Amniotic epithelial cell (primary cell): ENCODE measurements around the gene CUBN.
A peak's percentile ranks its signal among the peaks of the same experiment; 100 is the strongest.
"Not testable (repeated sequence)": the region's sequence is repeated elsewhere in the genome, so short reads cannot be mapped to it uniquely, and the experiment has no call there.

ENCODE experiments used
- DNase-seq: peaks from one replicate; pipeline ENCODE4 v3.0.0-alpha.2; 2010; ENCODE audit warnings: low read depth

CUBN gene

DNA sequence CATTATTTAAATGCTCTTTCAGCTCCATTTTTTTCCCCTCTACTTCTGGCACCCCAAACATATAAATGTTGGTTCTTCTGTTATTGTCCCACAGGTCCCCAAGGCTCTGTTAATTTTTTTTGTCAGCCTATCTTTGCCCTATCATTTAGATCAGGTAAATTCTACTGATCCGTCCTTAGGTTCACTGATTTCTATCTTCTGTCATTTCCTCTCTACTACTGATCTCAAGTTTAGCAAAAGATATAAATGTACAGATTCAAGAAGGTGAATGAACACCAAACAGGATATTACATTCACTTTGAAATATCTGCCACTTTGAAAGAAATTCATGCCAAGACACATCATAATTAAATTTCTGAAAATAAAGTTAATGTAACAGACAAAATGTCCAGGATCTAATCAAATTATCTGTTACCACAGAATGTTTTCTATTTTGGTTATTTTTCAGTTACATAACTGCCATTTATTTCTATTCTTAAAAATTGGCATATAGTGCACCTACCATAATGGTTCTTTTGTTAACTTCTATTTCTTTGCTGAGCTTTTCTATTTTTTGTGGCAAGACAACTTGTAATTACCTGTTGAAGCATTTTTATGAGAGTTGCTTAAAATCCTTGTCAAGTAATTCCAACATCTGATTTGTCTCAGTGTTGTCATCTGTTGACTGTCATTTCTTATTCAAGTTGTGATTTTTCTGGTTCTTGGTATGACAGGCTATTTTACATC lies 12.1 kb upstream of the CUBN start:
- no peak for DNase-seq

DNA sequence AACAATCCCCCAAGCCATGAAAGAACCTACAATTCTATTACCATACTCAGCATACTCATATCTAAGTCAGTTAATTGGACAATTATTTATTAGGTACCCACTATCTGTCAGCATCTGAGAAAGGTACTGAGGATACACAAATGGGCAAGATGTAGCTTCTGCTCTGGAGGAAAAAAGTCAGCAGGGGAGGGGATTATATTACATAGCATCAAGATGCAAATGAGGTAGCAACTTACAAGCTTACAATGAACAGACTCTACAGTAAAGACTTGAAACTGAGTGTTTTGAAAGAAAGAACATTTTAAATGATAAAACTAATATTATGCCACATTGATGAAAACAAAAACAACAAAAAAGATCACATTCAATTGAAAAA lies 10.8 kb upstream of the CUBN start:
- no peak for DNase-seq

DNA sequence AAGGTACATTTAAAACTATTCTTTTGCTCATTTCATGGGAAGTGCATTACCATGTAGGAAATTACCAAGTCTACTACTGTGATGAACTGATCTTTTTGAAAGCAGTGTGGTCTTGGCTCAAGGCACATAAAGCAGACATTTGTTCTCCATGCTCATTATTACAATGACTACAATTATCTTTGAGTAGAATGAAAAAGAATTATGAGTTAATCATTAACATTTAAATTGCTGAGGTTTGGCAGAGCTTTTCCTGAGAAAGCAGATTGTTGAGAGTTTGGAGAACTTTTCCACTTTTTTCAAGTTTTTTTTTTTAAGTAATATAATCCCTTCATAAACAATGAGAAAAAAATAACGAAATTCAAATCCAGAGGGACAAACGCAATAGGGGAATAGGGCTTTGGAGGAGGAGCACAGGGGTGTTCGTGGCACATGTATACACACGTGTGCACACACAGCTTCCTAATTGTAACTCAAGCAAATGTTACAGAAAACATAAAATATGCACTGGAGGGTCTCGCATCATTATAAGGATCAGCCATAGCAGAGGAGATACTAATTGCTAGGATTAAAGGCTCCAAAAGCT lies 8.9 kb upstream of the CUBN start:
- no peak for DNase-seq

GRCh38 chr10:17134737-17135260 lies 5.2 kb upstream of the CUBN start:
- DNase-seq, result no peak

GRCh38 chr10:17134282-17134681 lies 4.7 kb upstream of the CUBN start:
- no peak for DNase-seq

- DNase-seq, result no peak
Observed at GRCh38 chr10:17128261-17128660, 1.4 kb downstream of the CUBN start.

GRCh38 chr10:17126327-17126726 lies 3.3 kb downstream of the CUBN start:
- DNase-seq, result no peak

- no peak for DNase-seq
Observed at GRCh38 chr10:17125206-17125893, 4.3 kb downstream of the CUBN start.

DNA sequence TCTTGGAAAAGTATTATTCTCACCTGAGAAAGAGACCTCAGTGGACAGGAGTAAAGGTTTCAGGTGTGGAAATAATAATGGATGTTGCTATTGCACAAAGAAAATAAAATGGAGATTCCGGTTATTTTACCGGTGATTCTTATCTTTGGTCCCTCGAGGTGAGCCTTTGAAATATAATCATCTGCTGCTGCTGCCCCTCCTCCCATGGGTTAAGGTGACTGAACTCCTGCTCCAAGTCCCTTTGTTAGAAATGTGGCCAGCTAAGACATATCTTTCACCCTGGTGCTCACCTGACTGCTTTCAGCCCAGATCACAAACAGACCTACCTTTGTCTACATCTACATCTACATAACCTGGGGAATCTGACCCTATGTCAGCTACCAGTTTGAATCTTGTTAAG lies 5.7 kb downstream of the CUBN start:
- no peak for DNase-seq

DNA sequence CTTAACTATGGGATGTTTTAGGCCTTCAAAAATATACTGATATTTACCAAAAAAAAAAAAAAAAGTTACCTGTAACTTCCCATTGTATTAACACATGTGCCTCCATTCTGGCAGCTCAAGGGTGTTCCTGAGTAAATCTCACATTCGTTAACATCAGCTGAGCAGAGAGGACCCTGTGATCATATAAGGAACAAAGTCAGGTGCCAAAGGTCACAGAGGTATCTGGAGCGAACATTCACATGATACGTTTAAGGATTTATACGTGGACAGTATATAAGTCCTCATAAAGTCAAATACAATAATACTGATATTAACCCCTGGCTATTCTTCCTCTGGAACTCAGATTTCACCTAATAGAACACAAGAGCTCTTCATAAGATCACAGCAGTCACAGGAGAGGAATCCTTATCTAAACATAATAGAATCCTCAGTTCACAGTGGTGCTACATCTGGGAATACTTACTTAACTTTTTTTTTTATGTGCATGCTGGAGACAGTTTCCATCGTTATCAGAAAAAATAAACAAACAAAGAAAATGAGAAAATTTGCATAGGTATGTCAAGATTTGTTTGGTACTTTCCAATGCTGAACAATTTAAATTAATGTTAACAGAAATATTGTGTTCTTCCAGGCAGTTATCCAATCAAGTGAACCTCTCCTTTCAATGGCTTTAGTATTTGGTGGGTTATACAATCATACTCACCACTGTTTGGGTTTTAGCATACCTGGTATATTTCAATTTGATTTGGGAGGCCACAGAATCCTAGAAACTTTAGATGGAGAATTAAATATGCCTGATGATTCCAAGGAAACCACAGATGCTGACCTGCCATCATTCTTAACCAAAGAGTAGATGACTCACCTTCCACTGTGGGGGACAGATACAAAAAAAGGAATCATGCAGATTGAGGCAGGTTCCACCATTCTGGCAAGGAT lies 6.6 kb downstream of the CUBN start:
- DNase-seq, result peak; percentile 62

GRCh38 chr10:17122052-17122451 lies 7.6 kb downstream of the CUBN start:
- peak; percentile 49 for DNase-seq

DNA sequence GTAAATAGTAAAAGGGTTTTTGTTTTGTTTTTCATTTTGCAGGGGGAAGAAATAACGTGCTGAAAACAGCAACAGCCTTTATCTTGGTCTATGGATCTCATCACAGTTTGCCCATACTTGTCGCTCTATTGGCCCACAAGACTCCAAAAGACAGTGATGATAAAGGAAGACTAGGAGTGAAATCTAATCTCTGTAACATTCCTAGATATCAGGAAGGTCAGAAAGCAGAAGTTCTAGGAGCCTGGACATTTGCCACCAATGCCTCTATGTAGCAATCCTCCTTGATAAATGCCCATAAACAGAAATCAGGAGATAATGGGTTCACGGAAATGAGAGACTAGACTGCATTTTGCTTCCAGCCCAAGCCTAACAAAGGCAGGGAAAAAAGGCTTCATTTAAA lies 8.9 kb downstream of the CUBN start:
- DNase-seq, result peak; percentile 54

DNA sequence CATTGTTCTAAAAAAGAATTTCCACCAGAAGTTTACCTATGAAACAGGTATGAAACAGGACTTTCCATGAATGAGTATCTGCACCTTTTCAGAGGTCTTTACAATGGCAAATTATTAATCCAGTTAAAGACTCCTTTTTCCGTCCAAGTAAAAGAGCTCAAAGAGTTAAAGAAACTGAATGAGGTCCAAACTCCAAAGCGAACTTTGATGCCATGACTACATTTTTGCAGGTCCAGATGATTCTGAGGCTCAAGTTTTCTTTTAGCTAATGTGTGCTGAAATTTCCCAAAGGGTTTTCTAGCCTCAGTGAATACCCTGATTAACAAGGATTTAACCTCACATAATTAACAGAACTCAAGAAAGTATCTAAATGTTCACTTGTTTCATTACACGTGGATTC lies 9.8 kb downstream of the CUBN start:
- DNase-seq, result no peak

DNA sequence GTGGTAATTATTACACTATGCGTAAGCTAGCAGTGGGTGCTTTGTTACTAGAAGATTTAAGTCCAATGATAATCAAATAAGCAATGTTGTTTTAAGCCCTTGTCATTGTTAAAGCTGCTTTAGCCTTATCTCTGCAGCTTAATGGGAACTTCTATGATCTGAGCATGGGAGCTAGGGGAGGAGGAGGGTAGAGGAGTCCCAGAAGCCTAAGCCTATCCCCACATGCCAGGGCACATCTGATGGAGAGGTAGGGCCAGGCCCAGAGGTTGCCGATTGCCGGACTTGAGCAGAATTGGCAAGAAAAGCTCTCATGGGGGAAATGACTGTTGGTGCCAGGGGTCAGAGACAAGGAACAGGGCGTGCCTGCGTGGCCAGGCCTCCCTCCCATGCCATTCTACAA lies 13.4 kb downstream of the CUBN start:
- DNase-seq, result no peak

GRCh38 chr10:17115683-17116082 lies 13.9 kb downstream of the CUBN start:
- DNase-seq, result peak; percentile 67

DNA sequence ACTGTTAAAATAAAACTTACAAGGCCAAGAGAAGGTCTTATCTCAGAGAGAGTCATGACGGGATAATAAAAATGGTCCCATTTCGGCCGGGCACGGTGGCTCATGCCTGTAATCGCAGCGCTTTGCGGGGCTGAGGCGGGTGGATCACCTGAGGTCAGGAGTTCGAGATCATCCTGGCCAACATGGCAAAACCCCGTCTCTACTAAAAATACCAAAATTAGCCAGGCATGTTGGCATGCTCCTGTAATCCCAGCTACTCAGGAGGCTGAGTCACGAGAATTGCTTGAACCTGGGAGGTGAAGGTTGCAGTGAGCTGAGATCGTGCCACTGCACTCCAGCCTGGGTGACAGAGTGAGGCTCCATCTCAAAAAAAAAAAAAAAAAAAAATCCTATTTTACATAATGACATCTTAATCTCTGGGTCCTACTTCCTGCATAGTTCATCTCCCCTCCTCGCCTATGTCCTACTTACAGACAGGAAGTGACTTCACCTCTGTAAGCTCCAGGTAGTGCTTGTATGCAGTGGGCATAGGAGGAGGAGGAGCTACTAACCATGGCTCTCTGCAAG lies 14.7 kb downstream of the CUBN start:
- DNase-seq, result not testable (repeated sequence)

DNA sequence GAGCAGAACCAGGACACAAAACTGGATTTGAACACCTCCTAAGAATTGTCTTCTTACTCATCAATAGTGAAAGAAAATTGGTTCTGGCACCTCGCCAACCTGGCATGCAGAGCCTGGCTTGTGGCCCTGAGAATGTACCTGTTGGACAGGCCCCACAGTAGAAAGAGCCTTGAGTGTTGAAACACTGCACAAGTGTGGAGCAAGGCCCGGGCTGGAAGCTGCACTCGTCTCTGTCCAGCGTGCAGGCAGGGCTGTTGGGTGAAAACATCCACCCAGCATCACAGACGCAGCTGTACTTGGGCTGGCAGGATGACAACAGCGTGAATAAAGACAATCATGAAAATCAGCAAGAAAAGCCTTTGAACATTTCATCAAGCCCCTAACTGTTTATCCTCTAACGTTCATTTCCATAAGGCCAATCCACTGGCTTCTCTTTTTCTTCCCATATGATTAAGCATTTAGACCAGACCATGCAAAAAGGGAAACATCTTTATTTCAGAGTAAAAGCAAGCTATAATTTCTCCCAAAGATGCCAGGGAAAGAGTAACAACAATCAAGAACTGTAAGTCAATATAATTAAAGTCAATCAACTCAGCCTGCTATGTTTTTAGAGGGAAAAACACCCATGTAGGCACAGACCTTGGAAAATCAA lies 15.6 kb downstream of the CUBN start:
- peak; percentile 51 for DNase-seq

- DNase-seq, result no peak
Observed at GRCh38 chr10:17113346-17113745, 16.3 kb downstream of the CUBN start.

- no peak for DNase-seq
Observed at GRCh38 chr10:17112566-17112965, 17.0 kb downstream of the CUBN start.

DNA sequence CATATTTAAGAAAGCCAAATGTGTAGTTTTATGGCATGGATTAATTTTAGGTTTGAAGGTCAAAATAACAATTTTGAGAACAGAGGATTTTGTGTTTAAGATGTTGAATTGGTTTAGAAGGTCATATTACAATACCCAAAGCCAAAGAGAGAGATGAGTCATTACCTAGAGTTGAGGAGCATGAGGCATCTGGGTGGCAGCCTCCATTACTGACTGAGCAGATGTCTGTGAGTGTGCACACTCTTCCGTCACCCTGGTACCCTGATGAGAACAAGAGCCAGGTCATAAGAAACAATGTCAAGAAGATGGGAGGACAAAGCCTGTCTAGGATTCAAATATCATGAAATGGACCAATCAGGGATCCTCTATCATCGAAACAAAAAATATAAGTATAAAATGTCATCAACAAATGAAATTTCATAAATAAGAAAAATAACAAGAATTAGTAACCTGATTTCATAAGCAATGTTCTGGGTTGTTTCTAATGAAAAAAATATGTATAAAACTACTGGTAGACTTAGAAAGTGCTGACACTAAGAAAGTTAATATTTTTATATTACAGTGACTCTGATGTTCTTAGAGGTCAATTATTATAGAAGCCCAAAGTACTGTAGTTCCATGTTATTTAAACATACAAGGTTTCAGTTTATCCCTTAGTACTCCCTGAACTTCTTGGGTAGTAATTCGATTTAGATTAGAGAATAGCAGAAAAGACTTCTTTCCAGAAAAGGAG lies 20.0 kb downstream of the CUBN start:
- peak; percentile 60 for DNase-seq

- no peak for DNase-seq
Observed at GRCh38 chr10:17109046-17109445, 20.6 kb downstream of the CUBN start.
